HG02642 (cell line): ENCODE data around the gene NDRG3.

Experiments used
- ATAC-seq: cut with Tn5 transposase; IDR thresholded peaks from one replicate; pipeline ENCODE4 v1.9.1; 2021; ENCODE audit warnings: mild to moderate bottlenecking; ENCODE audit not compliant: unreplicated experiment, poor library complexity

The NDRG3 gene

DNA sequence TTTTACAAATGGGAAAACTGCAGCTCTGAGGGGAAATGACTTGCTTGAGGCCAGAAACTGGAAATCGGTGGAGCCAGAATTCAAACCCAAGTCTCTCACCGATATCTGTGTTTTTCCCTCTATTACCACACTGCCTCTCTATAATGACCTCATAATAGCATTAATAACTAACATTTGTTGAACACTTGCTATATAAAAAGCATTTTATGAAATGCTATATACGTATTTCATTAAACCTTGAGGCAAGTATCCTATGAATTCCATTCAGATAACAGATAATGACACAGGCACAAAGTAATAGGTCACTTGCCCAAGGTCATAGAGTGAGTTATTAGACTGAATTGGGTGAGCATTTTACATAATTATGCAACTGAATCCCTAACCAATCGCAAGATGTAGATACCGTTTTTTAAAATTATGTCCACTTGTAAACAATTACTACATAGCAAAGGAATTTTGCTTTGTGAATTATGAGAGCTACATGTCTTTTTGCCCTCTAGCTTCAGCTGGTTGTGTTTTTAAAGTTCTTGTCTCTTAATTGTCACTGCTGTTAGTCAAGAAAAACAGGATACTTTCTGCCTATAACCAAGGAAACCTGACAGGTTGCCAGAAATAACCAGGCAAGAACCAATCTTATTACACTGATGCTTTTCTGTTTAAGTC lies 23.0 kb upstream of the NDRG3 start:
- no peak for ATAC-seq

DNA sequence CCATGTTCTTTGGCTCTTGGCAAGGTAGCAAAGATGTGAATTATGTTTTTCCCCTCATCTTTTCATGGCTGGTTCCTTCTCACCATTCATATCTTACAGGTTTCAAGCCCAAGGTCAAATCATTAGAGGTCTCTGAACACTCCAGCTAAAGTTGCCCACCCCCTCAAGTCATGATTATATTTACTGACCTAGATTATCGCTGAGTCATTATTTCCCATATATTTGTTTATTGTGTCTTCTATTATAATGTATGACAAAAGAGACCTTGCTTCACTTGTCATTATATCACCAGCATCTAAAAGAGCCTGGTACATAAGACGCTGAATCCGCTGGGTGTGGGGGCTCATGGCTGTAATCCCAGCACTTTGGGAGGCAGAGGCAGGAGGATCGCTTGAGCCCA lies 15.2 kb upstream of the NDRG3 start:
- ATAC-seq, result no peak

DNA sequence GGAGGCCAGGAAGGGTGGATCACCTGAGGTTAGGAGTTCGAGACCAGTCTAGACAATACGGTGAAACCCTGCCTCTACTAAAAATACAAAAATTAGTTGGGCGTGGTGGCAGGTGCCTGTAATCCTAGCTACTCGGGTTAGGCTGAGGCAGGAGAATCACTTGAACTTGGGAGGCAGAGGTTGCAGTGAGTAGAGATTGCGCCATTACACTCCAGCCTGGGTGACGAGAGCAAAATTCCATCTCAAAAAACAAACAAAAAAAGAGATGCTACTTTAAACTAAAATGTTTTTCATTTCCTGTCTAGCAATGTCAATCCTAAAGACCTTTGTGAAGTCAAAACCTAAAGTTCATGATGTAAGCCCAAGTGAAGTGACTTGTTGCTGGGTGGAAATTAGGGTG lies 14.8 kb upstream of the NDRG3 start:
- no peak for ATAC-seq

DNA sequence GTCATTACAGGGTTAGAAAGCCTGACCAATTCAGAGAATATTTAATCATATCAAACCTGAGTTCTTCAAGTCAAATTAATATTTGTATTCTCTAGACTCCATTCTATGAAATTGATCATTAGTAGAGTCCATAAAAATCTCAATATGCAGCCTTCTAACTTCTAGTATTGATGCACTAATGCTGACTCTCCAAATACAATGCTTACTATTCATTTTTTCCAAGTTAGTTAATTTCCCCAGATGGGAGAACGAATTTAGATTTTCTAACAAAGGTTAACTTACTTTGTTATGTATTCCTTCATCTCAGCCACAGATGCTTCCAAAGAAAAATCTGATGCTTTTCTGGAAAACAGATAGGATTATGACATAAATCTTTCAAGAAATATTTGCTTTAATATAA lies 12.4 kb upstream of the NDRG3 start:
- ATAC-seq, result no peak

DNA sequence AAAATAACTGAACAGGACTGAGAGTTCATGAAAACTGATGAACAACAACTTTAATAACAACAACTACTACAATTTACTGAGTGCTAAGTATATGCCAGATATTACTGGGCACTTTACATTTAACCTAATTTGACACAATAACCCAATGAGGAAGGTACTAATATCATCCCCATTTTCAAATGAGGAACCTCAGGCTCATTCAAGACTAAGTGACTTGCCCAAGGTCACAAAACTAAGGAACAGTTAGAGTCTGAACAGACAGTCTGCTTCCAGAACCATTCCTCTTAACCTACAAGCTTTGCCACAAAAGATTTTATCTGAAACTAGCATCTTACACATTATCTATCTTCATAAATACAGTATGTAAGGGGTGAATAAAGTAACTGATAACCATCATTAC lies 10.6 kb upstream of the NDRG3 start:
- no peak for ATAC-seq

DNA sequence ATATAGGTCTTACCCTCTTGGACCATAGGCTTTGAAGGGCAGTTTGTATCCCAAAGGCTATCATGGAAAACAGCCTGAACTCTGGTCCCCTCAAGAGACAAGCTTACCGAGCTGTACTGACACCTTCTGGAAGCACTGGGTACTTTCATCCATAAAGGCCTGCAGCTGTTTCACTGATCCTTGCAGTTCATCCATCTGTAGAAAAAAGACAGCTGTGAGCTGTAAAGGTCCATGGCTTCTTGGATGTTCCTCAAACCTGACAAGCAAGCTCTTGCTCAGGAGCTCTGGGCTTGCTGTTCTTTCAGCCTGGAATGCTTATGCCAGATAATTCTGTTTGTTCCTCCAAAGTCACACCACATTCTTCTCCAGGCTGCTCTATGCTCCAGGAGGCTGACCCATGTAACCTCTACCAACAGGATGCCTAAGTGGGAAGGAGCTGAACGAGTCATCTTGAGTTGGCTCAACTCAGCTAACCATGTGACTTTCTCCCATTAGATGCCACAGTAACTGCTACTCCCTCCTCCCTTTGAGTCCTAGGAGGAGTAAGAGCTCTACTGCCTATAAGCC lies 8.8 kb upstream of the NDRG3 start:
- ATAC-seq, result no peak

DNA sequence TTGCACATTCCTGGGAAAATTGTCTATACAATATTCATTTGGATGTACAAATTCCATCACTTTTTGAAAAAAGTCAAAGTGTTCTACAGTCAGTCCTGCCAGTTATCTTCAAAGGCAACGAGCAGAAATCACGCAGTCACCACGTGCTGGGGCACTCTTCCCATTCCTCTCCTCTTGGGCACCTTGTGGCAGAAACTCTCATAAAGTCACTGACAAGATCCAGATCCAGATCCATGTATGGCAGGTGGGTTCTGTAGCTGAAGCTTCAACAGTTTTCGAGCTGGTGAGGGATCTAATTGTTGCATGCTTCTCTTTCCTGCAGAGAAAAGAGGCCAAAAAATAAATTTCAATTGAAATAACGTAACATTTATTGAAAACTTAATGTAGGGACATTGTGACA lies 6.7 kb upstream of the NDRG3 start:
- no peak for ATAC-seq

DNA sequence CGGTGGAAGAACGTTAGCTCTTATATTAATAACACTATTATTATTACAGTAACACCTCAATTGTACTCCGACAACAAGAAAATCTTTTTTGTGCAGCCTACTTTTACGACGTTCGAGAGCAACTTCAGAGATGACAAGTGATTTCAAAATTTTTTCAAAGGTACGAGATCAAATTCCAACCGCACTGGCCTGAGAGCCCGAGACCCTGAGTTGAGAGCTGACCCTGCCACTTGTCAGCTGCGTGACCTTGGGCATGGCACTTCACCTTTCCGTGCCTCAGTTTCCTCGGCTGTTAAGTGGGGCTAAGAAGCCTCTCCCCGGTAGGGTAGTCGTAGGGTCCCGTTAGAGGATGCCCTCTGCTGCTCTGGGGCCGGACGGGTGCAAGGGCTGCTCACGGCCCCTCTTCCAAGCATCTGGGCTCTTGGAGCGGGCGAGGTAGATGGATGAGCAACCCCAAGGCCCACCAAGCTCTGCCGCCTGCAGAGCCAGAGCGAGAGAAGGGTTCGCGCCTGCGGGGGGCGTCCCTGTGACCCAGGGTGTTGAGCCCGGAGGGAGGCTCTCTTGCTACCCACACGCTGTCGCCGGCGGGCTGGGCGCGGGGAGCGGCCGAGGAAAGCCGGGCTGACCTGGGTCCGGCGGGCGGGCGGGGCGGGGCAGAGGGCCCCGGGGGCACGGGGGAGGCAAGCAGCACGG lies 510 bp downstream of the NDRG3 start:
- ATAC-seq, result peak; percentile 42

DNA sequence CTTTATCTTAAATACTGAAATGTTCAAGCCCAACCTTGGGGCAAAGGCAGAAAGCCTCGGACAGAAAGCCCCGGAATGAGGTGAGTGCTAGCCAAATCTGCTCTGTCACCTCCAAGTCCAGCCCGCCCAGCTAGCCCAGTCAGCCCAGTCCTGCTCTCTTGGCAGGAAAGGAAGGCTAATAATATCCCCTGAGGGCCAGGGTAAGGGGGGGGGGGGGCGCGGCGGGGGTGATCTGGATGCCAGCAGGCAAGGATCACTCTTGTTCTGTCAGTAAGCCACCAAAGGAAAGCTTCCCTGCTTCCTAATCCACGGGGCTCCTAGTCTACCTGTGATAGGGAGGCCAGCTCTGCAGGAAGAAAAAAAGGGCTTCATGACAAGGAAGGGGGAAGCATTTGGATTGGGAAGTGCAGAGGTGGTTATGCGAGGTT lies 1.1 kb downstream of the NDRG3 start:
- ATAC-seq, result no peak

DNA sequence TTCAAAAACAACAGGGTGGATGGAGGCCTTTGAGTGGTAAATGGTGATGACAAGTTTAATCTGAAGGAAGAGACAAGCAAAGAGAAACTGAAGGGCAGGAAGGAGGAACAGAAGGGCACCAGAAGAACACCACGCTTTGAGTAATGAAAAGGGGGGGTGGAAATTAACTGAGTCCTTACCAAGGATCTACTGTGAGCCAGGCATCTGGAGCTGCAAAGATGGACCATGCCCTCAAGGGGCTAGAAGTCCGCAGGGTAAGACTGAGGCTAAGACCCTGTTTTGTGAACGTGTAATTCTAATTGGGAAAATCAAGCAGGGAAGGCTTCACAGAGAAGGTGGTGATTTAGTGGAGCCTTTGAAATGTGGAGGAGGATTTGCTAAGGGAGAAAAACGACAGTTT lies 1.6 kb downstream of the NDRG3 start:
- no peak for ATAC-seq

DNA sequence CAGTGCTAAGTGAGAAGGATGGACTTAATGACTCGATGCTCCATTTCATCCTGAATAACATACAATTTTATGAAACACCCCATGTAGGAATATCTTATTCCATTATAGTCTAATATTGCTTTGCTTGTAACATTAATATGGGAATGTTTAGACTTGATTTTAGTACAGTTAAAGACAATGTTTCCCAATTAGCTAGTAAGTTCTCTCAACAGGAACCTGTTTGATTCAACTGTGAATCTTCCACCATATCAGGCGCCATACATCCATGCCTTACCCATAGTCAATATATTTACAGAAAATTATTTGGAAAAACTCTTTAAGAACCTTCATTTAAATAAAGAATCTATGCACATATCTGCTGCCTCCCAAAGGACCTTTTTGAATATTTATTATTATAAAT lies 3.3 kb downstream of the NDRG3 start:
- ATAC-seq, result no peak

DNA sequence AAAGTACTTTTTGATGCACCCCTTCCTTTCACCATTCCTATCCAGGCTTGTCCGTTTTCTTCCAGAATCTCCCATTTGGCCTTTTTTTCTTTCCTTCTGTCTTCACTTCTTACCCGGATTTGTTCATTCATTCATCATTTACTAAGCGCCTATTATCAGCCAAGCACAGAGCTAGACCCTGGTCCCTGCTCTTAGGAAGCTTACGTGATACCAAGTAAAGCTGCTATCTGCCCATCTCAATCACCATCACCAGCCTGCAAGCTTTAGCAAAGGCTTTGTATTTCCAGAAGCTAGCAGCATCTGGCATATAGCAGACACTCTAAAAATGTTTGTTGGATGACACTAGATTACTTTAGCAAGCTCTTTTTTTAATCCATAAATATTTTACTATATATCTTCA lies 4.8 kb downstream of the NDRG3 start:
- ATAC-seq, result no peak

DNA sequence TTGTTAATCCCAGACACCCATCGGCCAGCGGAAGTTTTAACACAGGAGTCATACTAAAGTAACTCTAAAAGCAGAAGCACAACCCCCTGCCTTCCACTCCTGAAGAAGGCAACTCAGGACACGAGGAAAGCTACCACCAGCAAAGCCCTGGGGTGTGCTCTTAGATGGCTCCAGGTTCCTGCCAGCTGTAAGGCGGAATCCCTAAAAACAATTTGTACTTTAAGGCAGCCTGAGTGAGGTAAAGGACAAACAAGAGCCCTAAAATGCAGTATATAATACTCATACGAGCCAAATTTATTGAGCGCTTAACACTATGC lies 8.7 kb downstream of the NDRG3 start:
- ATAC-seq, result no peak

DNA sequence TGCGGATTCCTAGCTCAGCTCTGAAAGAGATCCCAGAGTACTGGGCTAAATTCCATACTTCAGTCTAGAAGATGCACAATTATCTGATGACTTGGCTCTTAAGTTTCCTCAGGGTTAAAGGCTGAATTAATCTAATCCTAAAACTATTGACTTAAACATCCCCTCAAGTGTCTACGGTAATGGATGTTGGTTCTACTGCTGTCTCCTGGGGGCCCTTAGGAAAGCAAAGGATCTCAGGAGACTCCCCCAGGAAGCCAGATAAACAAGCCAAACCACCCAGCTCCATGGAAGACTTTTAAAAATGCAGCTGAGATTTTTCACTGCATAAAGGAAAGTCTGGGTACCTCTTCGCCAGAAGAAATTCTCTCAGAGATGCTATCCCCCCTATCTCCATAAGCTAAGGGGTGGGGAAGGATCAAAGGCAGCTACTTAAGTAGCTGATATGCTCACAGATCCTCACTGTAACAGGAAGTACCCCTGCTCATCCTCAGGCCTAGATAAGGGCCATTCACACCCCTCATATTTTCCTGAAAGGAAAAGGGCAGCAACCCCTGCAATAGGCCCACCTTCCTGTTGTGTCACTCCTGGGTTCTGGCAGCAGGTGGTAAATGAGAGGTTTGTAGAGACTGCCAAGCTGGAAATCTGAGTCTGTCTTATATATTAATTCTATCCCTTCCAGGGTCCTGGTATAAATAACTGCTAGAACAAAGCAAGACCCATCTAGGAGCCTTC lies 9.3 kb downstream of the NDRG3 start:
- ATAC-seq, result no peak

DNA sequence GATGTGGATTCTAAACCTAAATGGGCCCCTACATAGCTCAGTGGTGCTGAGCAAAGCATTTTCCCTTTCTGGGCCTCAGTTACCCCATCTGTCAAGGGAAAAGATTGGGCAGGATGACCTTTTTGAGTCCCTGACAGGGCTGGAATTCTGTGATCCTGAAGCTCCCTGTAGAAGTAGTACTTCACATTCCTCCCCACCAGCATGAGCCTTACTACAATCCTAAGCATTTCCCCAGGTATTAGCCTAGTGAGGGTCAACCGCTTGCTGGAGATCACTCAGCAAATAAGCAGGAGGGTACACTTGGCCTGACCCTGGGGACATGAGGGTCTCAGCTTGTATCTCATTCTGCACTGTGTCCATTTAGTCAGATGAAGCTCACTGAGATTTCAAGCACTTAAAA lies 13.4 kb downstream of the NDRG3 start:
- no peak for ATAC-seq

DNA sequence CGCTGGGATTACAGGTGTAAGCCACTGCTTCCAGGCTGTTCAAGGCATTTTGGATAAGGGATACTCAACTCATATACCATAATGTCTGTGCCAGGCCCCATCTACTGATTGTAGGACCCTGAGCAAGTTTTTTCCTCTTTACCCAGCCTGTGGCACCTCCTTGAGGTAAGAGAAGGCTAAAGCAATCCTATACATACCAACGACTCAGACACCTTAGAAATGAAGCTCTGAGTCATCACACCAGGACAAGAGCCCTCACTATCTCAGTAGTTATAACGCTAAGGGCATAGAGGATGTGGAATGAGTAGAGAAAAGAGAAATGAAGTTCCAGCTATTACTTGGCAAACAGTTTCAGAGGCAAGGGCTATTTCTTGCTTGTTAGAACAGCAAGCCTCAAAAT lies 16.9 kb downstream of the NDRG3 start:
- ATAC-seq, result no peak

DNA sequence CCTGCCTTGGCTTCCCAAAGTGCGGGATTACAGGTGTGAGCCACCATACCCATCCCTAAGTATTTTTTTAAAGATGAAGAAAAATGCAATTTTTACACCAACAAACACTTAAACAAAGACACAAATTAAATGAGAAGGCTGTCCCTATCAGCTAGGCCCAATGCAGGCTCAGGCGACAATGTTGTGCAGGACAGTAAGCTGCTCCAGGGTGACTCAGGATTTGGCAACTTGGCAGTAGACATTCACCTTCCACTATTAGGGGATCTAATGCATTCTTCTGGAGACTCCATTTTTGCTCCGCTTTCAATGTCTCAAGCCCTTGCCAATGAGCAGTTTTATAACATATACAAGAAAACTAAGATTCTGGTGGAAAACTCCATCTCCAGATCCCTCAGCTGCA lies 19.7 kb downstream of the NDRG3 start:
- no peak for ATAC-seq

DNA sequence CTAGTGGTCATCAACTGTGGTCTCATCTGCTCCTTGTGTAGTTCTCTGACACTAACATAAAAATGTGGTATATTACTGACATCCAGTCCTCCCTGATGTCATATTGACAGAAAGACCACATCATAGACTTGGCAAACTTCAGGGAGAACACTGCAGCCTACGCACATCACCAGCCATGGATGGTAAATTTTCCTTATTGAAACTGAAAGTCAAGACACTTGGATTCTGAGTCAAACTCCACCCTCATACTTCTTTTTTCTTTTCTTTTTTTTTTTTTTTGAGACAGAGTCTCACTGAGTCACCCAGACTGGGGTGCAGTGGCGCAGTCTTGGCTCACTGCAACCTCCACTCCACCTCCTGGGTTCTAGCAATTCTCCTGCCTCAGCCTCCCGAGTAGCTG lies 25.4 kb downstream of the NDRG3 start:
- no peak for ATAC-seq

DNA sequence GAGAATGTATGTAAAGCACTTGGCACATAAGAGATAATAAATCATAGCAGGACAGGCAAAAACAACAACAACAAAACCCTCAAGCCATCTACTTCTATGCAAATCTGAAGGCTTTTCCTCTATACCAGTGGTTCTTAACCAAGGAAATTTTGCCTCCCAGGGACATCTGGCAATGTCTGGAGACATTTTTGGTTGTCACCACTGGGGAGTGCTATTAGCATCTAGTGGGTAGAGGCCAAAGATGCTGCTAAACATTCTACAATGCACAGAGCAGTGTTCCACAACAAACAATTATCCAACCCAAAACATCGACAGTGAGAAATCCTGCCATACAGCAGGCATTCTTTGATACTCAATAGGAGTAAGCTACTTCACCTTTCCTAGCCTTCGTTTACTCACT lies 28.2 kb downstream of the NDRG3 start:
- no peak for ATAC-seq

DNA sequence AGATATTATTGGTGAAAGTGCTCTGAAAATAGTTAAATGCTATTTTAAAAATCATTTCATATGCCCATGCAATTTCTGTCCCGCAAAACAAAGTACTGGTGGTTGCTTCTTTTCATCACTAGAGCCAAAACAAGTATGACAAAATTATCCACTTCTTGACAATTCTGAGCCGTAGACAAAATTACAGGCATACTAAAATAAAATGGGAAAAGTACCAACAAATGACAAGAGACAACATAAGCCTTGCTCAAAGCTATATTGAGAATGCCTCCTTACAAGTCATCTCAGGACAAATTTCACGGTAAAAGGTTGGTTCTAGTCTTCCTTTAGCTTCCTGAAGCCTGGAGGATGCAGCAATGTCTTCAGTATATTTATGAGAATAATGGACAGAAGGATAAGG lies 28.9 kb downstream of the NDRG3 start:
- ATAC-seq, result no peak

DNA sequence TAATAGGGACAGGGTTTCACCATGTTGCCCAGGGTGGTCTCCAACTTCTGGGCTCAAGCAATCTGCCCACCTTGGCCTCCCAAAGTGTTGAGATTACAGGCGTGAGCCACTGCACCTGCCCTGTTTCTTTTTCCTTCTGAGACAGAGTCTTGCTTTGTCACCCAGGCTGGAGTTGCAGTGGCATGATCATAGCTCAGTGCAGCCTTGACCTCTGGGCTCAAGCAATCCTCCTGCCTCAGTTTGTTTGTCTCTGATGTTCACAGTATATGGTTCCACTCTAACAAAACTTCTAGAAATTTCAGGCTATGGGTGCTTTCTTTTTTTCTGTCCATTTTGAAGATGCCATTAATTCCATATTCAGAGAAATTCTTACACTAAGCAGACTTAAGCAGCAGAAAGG lies 33.1 kb downstream of the NDRG3 start:
- ATAC-seq, result no peak

DNA sequence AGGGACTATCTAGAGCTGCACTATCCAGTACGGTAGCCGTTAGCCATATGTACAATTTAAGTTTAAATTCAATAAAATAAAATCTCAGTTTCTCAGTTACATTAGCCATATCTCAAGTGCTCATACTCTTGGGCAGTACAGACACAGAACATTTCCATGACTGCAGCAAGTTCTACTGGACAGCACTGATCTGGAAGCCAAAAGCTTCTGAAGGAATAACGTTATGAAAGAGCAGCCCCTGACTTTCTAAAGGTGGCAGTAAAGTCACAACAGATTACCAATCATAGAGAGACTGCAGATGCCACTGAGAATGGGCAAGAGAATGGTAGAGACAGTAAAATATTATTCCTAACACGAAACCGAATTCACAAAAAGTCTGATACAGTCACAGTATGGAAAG lies 36.8 kb downstream of the NDRG3 start:
- ATAC-seq, result no peak
